ENCODE data around the gene PCARE. TPM values are rescaled to one million over a fixed set of nuclear protein-coding genes. Genes with fewer than 3 reads are reported as not detected.

The PCARE gene
- total RNA-seq, 2 experiments from 2014 or later: not detected

DNA sequence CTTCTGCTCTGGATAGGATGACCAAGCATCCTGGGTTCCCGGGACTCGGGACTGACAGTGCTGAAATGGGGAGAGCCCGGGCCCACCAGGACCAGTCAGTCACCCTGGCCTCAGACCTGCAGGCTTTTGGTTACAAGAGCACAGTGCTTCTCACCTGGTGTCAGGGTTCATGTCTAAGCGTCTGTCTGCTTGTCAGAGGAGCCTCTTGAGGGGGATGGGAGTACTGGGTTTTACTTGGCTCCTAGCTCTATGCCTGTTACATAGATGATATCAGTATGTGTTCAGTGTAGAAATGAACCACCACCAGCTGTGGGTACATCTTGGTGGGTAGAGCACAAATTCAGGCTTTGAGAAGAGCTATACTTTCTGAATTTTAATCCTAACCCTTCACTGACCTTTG is 29.9 kb downstream of the PCARE start:
- Mint-ChIP-seq H3K4me1 (ENCODE audit: low read depth) (no peaks in the 10 kb centered on the region), H3K27ac (no peak overlapping the region)
- CTCF ChIA-PET: interaction anchor here (1.2 kb wide), 1 partner anchor 85 kb away, joined by 4 read pairs; no protein-coding TSS in a partner anchor

DNA sequence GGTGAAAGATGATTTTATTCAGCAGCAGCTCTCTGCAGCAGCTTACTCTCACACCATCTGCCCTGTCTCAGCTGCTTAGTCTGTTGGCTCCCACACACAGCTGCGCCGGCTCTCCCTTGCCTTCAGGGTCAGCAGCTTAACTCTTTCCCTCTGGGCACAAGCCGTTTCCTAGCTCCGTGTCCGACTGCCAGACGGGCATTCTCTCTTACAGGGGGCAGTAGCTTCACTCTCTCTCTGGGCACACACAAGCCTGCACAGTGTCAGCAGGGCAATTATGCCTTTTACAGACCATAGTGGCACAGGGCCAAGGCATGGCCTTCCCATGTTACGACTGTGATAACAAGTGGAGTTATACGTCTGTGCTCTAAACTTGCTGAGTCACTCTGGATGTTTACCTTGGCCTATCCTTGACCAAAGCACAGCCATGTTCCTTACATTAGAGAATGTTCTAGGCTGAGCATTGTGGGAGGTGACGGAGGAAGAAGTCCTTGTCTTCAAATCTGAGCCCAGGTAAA is 31.7 kb downstream of the PCARE start:
- Mint-ChIP-seq H3K4me3 (no peak overlapping the region), H3K27me3 (ENCODE audit: low read depth) (no peaks in the 10 kb centered on the region), H3K9me3 (ENCODE audit: insufficient read depth) (no peaks in the 10 kb centered on the region), H3K4me1 (ENCODE audit: low read depth) (no peaks in the 10 kb centered on the region), H3K36me3 (ENCODE audit: low read depth) (peaks cover 3% of the 10 kb centered on the region), H3K27ac (no peak overlapping the region)
- CTCF ChIA-PET: no interaction called here
- ATAC-seq: no peak
- no peak for DNase-seq
- POLR2A ChIA-PET: no interaction called here

More for the DNA sequence above, 29.9 kb downstream of the PCARE start:
- POLR2A ChIA-PET: no interaction called here
- H3K4me3 Mint-ChIP-seq: no peak overlapping the region
- no peaks in the 10 kb centered on the region for H3K27me3 Mint-ChIP-seq (ENCODE audit: low read depth)
- DNase-seq (no peak), ATAC-seq (no peak)
- peaks cover 2% of the 10 kb centered on the region for H3K36me3 Mint-ChIP-seq (ENCODE audit: low read depth)
- H3K9me3 Mint-ChIP-seq (ENCODE audit: insufficient read depth): no peaks in the 10 kb centered on the region

DNA sequence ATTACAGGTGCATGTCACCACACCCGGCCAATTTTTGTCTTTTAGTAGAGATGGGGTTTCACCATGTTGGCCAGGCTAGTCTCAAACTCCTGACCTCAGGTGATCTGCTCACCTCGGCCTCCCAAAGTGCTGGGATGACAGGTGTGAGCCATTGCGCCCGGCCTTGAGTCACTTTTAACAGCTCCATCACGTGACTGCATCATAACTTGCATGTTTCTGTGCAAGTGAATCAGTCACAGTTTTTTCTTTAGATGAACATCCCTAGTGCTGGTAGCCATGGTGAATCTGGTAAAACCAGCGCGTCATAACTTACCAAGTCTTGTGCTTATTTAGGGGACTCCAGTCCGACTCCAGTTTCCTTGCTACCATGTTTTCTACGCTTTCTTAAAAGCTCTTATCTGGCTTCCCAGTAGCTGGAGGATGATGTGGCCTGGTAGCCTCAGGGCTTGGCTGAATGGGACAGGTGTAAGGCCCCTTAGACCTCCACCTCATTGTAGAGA is 33.1 kb downstream of the PCARE start:
- ATAC-seq: no peak
- Mint-ChIP-seq H3K4me3 (no peak overlapping the region), H3K9me3 (ENCODE audit: insufficient read depth) (no peaks in the 10 kb centered on the region), H3K27me3 (ENCODE audit: low read depth) (no peaks in the 10 kb centered on the region), H3K36me3 (ENCODE audit: low read depth) (peaks cover 10% of the 10 kb centered on the region), H3K4me1 (ENCODE audit: low read depth) (peaks cover 3% of the 10 kb centered on the region), H3K27ac (no peak overlapping the region)
- CTCF ChIA-PET: interaction anchor here (0.7 kb wide), 1 partner anchor 22 kb away, joined by 4 read pairs; no protein-coding TSS in a partner anchor
- POLR2A ChIA-PET: no interaction called here
- no peak for DNase-seq

DNA sequence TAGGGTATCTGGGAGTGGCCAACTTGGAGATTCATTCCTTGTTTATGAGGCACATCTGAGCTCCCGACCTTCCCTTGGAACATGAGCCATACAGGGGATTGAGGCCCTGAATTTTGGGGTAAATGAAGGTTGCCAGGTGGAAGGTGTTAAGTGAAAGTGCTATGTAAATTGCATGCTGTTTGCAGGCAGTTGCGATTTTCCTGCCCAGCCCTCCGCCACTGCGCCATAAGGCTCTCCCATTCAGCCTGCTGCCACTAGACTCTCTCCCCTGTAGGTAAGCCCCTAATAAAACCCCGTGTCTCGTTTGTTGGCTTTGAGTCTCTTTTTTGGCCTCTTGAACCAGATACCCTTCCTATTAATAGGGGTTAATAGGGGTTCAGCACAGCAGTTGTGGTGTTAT is 33.8 kb downstream of the PCARE start:
- Mint-ChIP-seq H3K27me3 (ENCODE audit: low read depth) (no peaks in the 10 kb centered on the region), H3K4me1 (ENCODE audit: low read depth) (peaks cover 9% of the 10 kb centered on the region), H3K27ac (no peak overlapping the region), H3K9me3 (ENCODE audit: insufficient read depth) (no peaks in the 10 kb centered on the region), H3K36me3 (ENCODE audit: low read depth) (peaks cover 17% of the 10 kb centered on the region), H3K4me3 (no peak overlapping the region)
- CTCF ChIA-PET: no interaction called here
- POLR2A ChIA-PET: no interaction called here
- DNase-seq (no peak), ATAC-seq (no peak)

DNA sequence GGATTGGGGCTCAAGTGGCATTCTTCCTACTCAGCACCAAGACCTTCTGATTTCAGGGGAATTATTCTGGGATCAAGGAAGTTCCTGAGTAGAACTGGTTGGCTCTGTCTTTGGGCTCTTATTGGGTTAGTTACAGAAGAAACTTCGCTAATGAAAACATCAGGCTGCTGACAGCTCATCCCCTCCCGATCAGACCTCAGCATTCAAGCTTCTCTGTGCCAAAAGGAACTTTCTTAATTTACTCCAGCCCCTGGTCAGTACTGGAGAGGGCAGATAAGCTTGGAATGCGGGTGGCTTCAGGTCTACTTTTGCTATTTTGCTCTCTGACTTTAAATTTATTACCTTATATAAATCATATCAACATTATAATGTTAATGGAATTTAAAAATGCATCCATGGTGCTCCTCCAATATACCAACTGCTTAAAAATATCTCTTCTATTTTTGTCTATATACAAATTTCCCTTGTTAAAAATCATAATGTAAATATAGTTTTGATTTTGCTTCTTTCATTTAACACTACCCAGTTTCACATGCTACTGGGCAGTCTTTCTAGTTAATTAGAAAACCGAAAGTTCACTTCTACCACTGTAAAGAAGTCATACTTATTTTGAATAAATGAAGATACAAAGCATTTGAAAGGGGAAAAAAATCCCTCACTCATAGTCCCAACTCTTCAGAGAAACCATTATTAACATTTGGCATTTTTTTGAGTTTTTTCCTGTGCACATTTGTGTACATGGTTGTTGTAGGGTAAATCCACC is 34.4 kb downstream of the PCARE start:
- H3K27me3 Mint-ChIP-seq (ENCODE audit: low read depth): no peaks in the 10 kb centered on the region
- CTCF ChIA-PET: no interaction called here
- ATAC-seq (no peak), DNase-seq (no peak)
- H3K9me3 Mint-ChIP-seq (ENCODE audit: insufficient read depth): no peaks in the 10 kb centered on the region
- POLR2A ChIA-PET: no interaction called here
- peaks cover 17% of the 10 kb centered on the region for H3K36me3 Mint-ChIP-seq (ENCODE audit: low read depth)
- no peak overlapping the region for H3K4me3 Mint-ChIP-seq
- H3K4me1 Mint-ChIP-seq (ENCODE audit: low read depth): peaks cover 16% of the 10 kb centered on the region
- H3K27ac Mint-ChIP-seq: no peak overlapping the region

DNA sequence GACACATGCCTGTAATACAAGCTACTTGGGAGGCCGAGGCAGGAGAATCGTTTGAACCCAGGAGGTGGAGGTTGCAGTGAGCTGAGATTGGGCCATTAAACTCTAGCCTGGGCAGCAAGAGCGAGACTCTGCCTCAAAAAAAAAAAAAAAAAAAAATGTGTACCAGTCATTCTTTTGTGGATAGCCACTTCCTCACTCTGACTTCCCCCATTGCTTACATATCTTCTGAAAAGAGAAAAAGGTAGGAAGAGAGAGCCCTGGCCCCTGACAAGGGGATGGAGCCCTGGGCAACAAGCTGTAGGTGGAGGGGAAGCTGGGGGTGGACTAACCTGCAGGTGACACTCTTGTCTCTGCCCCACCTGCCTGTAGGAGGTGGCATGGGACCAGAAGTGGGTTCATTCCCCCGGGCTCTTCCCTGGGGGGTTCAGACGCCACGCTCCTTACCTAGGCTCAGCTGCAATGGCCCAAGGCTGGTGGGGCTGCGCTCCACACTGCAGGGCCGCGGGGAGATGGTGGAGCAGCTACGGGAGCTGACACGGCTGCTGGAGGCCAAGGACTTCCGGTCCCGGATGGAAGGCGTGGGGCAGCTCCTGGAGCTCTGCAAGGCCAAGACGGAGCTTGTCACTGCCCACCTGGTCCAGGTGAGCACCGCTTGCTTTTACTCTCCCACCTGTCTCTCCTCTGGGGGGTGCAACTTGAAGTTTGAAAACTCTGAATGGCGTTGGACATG is 39.1 kb downstream of the PCARE start:
- POLR2A ChIA-PET: interaction anchor here (1.8 to 2.4 kb wide), 2 partner anchors 20 to 24 kb away, joined by 6 to 7 read pairs; no protein-coding TSS in a partner anchor
- Mint-ChIP-seq H3K27me3 (ENCODE audit: low read depth) (no peaks in the 10 kb centered on the region), H3K27ac (peak overlapping the region; percentile 70), H3K9me3 (ENCODE audit: insufficient read depth) (no peaks in the 10 kb centered on the region), H3K36me3 (ENCODE audit: low read depth) (peaks cover 23% of the 10 kb centered on the region), H3K4me3 (peak overlapping the region; percentile 16), H3K4me1 (ENCODE audit: low read depth) (peaks cover 32% of the 10 kb centered on the region)
- ATAC-seq (peak; percentile 30), DNase-seq (no peak)
- CTCF ChIA-PET: interaction anchor here (1.3 kb wide), 3 partner anchors 10 to 20 kb away, joined by 3 to 5 read pairs (median 3); no protein-coding TSS in a partner anchor

DNA sequence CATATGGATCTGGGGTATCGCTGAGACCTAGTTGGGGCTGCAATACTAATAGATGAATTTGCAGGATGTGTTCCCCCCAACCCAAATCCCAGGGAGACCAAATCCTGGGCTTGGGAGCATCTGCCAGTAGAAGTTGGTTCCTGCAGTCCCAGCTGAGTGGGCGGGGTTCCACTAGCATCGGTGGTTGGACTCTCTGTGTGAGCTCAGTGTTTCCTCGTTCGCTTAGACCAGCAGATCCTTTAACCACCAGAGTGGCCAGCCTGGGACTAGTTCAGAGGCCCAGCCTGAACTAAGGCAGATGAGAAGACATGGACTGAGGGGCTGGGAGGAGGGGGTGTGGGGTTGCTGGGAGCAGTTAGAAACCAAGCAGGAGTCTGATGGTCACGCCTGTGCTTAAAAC is 40.7 kb downstream of the PCARE start:
- ATAC-seq (no peak), DNase-seq (no peak)
- CTCF ChIA-PET: interaction anchor here (1.3 kb wide), 3 partner anchors 9 to 19 kb away, joined by 3 to 5 read pairs (median 3); no protein-coding TSS in a partner anchor
- no peak overlapping the region for H3K4me3 Mint-ChIP-seq
- H3K9me3 Mint-ChIP-seq (ENCODE audit: insufficient read depth): no peaks in the 10 kb centered on the region
- H3K36me3 Mint-ChIP-seq (ENCODE audit: low read depth): peaks cover 24% of the 10 kb centered on the region
- no peak overlapping the region for H3K27ac Mint-ChIP-seq
- no peaks in the 10 kb centered on the region for H3K27me3 Mint-ChIP-seq (ENCODE audit: low read depth)
- POLR2A ChIA-PET: interaction anchor here (0.8 to 2.4 kb wide), 2 partner anchors 18 to 23 kb away, joined by 3 to 6 read pairs; no protein-coding TSS in a partner anchor
- H3K4me1 Mint-ChIP-seq (ENCODE audit: low read depth): peaks cover 32% of the 10 kb centered on the region

DNA sequence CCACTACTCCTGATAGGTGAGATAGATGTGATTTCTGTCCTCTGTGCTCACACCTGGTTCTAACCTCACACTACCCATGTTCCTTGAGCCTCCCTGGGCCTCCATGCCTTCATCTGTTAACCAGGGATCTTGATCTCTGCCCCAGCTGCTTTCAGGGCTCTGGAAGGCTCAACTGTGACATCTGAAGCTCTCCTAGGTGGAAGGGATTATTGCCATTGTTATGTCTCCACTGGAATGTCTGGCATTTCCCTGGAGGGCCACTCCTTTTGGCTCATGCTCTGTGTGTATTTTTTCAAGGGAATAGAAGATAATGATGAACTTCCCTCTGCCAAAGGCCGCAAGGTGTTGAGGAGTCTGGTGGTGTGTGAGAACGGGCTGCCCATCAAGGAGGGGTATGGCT is 41.2 kb downstream of the PCARE start:
- Mint-ChIP-seq H3K9me3 (ENCODE audit: insufficient read depth) (no peaks in the 10 kb centered on the region), H3K36me3 (ENCODE audit: low read depth) (peaks cover 26% of the 10 kb centered on the region), H3K4me1 (ENCODE audit: low read depth) (peaks cover 32% of the 10 kb centered on the region), H3K27ac (no peak overlapping the region), H3K27me3 (ENCODE audit: low read depth) (no peaks in the 10 kb centered on the region), H3K4me3 (no peak overlapping the region)
- ATAC-seq (no peak), DNase-seq (no peak)
- ChIA-PET CTCF (interaction anchor here (0.8 kb wide), 1 partner anchor 18 kb away, joined by 3 read pairs; no protein-coding TSS in a partner anchor), POLR2A (no interaction called here)

DNA sequence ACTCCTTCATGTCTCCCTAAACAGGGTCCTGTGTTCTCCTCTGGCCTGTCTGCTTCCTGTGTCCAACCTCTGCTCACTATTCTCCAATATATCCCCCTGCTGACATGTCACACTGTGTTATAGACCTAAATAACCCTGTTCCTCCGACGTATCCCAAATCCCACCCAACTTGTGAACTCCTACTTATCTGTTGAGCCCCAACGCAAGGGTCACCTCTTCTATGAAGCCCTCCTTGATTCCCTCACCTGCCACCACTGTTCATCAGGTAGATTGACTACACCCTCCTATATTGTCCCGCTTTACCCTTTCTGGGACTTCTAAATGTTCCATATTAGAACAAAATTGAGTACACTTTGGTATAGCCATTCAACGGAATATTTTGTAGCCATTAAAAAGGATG is 42.1 kb downstream of the PCARE start:
- Mint-ChIP-seq H3K27ac (no peak overlapping the region), H3K4me1 (ENCODE audit: low read depth) (peaks cover 32% of the 10 kb centered on the region), H3K27me3 (ENCODE audit: low read depth) (no peaks in the 10 kb centered on the region), H3K4me3 (no peak overlapping the region), H3K9me3 (ENCODE audit: insufficient read depth) (no peaks in the 10 kb centered on the region), H3K36me3 (ENCODE audit: low read depth) (peaks cover 25% of the 10 kb centered on the region)
- ATAC-seq (no peak), DNase-seq (no peak)
- CTCF ChIA-PET: no interaction called here
- POLR2A ChIA-PET: no interaction called here

DNA sequence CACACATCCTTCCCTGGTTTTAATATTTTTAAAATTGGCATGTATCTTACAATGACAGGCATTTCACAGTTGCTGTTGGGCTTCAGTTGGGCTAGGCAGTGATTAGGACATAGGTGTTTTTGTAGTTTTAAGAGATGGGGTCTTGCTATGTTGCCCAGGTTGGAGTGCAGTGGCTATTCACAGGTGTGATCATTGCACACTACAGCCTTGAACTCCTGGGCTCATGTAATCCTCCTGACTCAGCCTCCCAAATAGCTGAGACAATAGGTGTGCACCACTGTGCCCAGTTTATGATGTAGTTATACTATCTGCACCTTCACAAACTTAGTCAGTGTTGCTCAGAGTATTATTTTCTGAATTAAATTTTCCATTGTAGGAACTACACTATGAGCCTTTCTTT is 43.3 kb downstream of the PCARE start:
- H3K27me3 Mint-ChIP-seq (ENCODE audit: low read depth): no peaks in the 10 kb centered on the region
- no peak overlapping the region for H3K27ac Mint-ChIP-seq
- no peak overlapping the region for H3K4me3 Mint-ChIP-seq
- H3K4me1 Mint-ChIP-seq (ENCODE audit: low read depth): peaks cover 28% of the 10 kb centered on the region
- POLR2A ChIA-PET: no interaction called here
- ATAC-seq (no peak), DNase-seq (no peak)
- peaks cover 19% of the 10 kb centered on the region for H3K36me3 Mint-ChIP-seq (ENCODE audit: low read depth)
- CTCF ChIA-PET: no interaction called here
- no peaks in the 10 kb centered on the region for H3K9me3 Mint-ChIP-seq (ENCODE audit: insufficient read depth)

DNA sequence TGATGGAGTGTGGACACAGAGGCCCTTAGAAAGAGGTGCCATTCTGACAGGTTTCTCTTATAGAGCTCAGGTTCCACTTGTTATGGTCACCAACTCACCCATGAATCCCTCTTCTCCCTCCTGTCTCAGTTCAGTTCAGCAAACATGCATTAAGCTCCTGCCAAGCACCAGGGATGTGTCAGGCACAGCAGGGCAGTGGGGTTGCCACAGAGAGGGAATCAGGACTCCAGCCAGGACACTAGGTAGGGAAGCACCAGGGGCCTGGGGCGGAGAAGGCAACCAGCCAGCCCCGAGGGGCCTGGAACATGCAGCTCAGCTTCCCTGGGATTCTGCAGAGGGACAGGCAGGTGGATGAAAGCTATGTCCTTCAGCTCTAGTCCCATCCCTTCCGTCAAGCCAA is 48.6 kb downstream of the PCARE start:
- Mint-ChIP-seq H3K27me3 (ENCODE audit: low read depth) (no peaks in the 10 kb centered on the region), H3K9me3 (ENCODE audit: insufficient read depth) (no peaks in the 10 kb centered on the region), H3K4me3 (no peak overlapping the region), H3K36me3 (ENCODE audit: low read depth) (peaks cover 9% of the 10 kb centered on the region), H3K4me1 (ENCODE audit: low read depth) (peaks cover 13% of the 10 kb centered on the region), H3K27ac (no peak overlapping the region)
- ChIA-PET CTCF (interaction anchor here (1.3 kb wide), 1 partner anchor 9 kb away, joined by 3 read pairs; no protein-coding TSS in a partner anchor), POLR2A (interaction anchor here (1.1 to 2.4 kb wide), 4 partner anchors 9 to 16 kb away, joined by 3 to 7 read pairs (median 4); no protein-coding TSS in a partner anchor)
- ATAC-seq: no peak
- no peak for DNase-seq
